ENCODE data around the gene CBFA2T2. TPM values are rescaled to one million over a fixed set of nuclear protein-coding genes. Genes with fewer than 3 reads are reported as not detected.

The CBFA2T2 gene
- total RNA-seq, 1 experiment from 2014 or later = 20.0 TPM

GRCh38 chr20:33640287-33640686 lies 150.4 kb downstream of the CBFA2T2 start:
- Histone ChIP-seq H3K27me3 (ENCODE audit: insufficient read depth, low read depth) (no peaks in the 10 kb centered on the region), H3K4me2 (no peak overlapping the region), H2AFZ (no peak overlapping the region), H3K36me3 (ENCODE audit: low read depth) (peaks cover 10% of the 10 kb centered on the region; the same call in 1 of the 2 replicates), H3K9me2 (ENCODE audit: insufficient read depth) (no peaks in the 10 kb centered on the region), H3K9me3 (ENCODE audit: insufficient read depth, low read depth) (no peaks in the 10 kb centered on the region), H3K79me2 (ENCODE audit: low read depth) (no peaks in the 10 kb centered on the region), H3K27ac (no peak overlapping the region), H3K4me1 (replicated peaks; ENCODE audit: insufficient read depth) (no peaks in the 10 kb centered on the region), H4K20me1 (ENCODE audit: insufficient read depth) (no peaks in the 10 kb centered on the region), H3F3A (ENCODE audit: insufficient read depth, low read depth) (no peaks in the 10 kb centered on the region), H3K4me3 (no peak overlapping the region)
- ChIA-PET CTCF (interaction anchor here (0.6 kb wide), 3 partner anchors 85 to 150 kb away, joined by 3 to 4 read pairs (median 4); partner anchors contain the start of gene CBFA2T2), POLR2A (ENCODE audit: unreplicated experiment) (no interaction called here)
- BruUV-seq (replicated peaks) = no TSS peak
- intact Hi-C loops (cut with micrococcal nuclease; ENCODE audit: unreplicated experiment) = no loop called here
- TF ChIP-seq CTCF (conservative IDR thresholded peaks at IDR 0.05) (no peak), EZH2 (IDR thresholded peaks at IDR 0.05; ENCODE audit: low read depth) (no peak)
- DNase-seq = peak in 1 of 2 experiments; percentile 1

DNA sequence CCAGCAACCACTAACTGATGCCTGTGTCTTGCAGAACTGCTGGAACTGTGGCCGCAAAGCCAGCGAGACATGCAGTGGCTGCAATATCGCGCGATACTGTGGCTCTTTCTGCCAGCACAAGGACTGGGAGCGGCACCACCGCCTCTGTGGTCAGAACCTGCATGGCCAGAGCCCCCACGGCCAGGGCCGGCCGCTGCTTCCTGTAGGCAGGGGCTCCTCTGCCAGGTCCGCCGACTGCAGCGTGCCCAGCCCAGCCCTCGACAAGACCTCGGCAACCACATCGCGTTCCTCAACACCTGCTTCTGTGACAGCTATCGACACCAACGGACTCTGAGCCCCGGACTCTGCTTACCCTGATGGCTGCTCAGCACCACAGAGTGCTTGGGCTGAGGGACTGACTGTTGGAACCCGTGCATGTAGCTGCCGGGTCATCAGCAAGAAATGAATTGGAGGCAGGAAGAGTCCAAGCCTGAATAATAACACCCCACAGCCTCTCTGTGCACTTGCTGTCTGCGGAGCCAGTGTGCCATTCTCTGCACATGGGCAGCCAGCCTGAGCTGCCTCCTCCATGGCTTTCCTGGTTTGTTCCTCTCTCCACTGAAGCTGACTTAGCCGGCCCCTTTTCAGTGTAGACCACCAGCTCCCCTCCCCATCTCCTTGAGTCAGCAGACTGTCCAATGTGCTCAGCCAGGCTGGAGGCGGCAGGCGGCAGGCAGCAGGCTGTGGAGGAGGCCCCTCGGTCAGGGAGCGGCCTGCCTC lies 154.6 kb downstream of the CBFA2T2 start:
- TF ChIP-seq CTCF (conservative IDR thresholded peaks at IDR 0.05) = no peak
- TF ChIP-seq EZH2 (IDR thresholded peaks at IDR 0.05; ENCODE audit: low read depth) = no peak
- no peaks in the 10 kb centered on the region for H3K4me1 ChIP-seq (replicated peaks; ENCODE audit: insufficient read depth)
- no peak for DNase-seq
- no peaks in the 10 kb centered on the region for H3K79me2 ChIP-seq (ENCODE audit: low read depth)
- no peaks in the 10 kb centered on the region for H3K9me3 ChIP-seq (ENCODE audit: insufficient read depth, low read depth)
- H3K27me3 ChIP-seq (ENCODE audit: insufficient read depth, low read depth) = no peaks in the 10 kb centered on the region
- no peak overlapping the region for H2AFZ ChIP-seq
- H3K4me2 ChIP-seq = no peak overlapping the region
- no peaks in the 10 kb centered on the region for H3K9me2 ChIP-seq (ENCODE audit: insufficient read depth)
- CTCF ChIA-PET = no interaction called here
- no peaks in the 10 kb centered on the region for H3K36me3 ChIP-seq (ENCODE audit: low read depth)
- no peaks in the 10 kb centered on the region; the same call in none of the 2 replicates for H3F3A ChIP-seq (ENCODE audit: insufficient read depth, low read depth)
- intact Hi-C loops (cut with micrococcal nuclease; ENCODE audit: unreplicated experiment) = no loop called here
- H4K20me1 ChIP-seq (ENCODE audit: insufficient read depth) = no peaks in the 10 kb centered on the region
- BruUV-seq (replicated peaks) = no TSS peak
- H3K27ac ChIP-seq = no peak overlapping the region
- no peak overlapping the region for H3K4me3 ChIP-seq
- POLR2A ChIA-PET (ENCODE audit: unreplicated experiment) = no interaction called here

DNA sequence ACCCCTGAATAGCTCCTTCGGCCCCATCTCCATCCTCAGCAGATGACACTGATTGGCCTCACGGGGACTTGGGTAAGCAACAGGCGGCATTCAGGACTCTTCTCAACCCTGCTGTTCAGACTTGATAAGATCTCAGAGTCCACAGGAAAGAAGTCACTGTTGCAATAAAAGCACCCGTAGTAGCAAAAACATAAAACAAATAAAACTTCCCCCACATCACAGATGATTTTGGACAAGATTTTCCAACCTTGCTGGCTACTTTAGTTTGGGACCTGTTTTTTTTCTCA lies 155.1 kb downstream of the CBFA2T2 start:
- no peaks in the 10 kb centered on the region for H3K27me3 ChIP-seq (ENCODE audit: insufficient read depth, low read depth)
- no peaks in the 10 kb centered on the region for H4K20me1 ChIP-seq (ENCODE audit: insufficient read depth)
- H3K36me3 ChIP-seq (ENCODE audit: low read depth) = no peaks in the 10 kb centered on the region
- no peak overlapping the region for H3K27ac ChIP-seq
- ChIA-PET CTCF (no interaction called here), POLR2A (ENCODE audit: unreplicated experiment) (no interaction called here)
- no peaks in the 10 kb centered on the region; the same call in none of the 2 replicates for H3F3A ChIP-seq (ENCODE audit: insufficient read depth, low read depth)
- BruUV-seq (replicated peaks) = no TSS peak
- no peaks in the 10 kb centered on the region for H3K9me2 ChIP-seq (ENCODE audit: insufficient read depth)
- intact Hi-C loops (cut with micrococcal nuclease; ENCODE audit: unreplicated experiment) = no loop called here
- no peaks in the 10 kb centered on the region for H3K9me3 ChIP-seq (ENCODE audit: insufficient read depth, low read depth)
- H3K4me1 ChIP-seq (replicated peaks; ENCODE audit: insufficient read depth) = peaks cover under 1% of the 10 kb centered on the region; the same call in 1 of the 2 replicates
- H3K4me3 ChIP-seq = no peak overlapping the region
- H3K4me2 ChIP-seq = no peak overlapping the region
- TF ChIP-seq CTCF (conservative IDR thresholded peaks at IDR 0.05) (no peak), EZH2 (IDR thresholded peaks at IDR 0.05; ENCODE audit: low read depth) (no peak)
- DNase-seq = no peak
- H2AFZ ChIP-seq = no peak overlapping the region
- H3K79me2 ChIP-seq (ENCODE audit: low read depth) = no peaks in the 10 kb centered on the region
